Testis (tissue), 2 donors: Measurements from ENCODE around the gene SBNO2.

Experiments
- POLR2A ChIP-seq: fragments of 450-650 bp; IDR thresholded peaks from one replicate; pipeline ENCODE4 v1.6.1; 2017; ENCODE audit warnings: antibody characterized with exemption, mild to moderate bottlenecking, moderate library complexity
- TF ChIP-seq, protein P1 (sequence below), 3 experiments: fragments of 450-650 bp in 2 of 3; fragments of 200-600 bp in 1 of 3; sonication (generic) in 1 of 3; IDR thresholded peaks; one replicate each; pipeline ENCODE4 v1.5.1; 2016 to 2019; ENCODE audit warnings: antibody characterized with exemption in 3 of 3, mild to moderate bottlenecking in 2 of 3, moderate library complexity in 1 of 3

DNA sequence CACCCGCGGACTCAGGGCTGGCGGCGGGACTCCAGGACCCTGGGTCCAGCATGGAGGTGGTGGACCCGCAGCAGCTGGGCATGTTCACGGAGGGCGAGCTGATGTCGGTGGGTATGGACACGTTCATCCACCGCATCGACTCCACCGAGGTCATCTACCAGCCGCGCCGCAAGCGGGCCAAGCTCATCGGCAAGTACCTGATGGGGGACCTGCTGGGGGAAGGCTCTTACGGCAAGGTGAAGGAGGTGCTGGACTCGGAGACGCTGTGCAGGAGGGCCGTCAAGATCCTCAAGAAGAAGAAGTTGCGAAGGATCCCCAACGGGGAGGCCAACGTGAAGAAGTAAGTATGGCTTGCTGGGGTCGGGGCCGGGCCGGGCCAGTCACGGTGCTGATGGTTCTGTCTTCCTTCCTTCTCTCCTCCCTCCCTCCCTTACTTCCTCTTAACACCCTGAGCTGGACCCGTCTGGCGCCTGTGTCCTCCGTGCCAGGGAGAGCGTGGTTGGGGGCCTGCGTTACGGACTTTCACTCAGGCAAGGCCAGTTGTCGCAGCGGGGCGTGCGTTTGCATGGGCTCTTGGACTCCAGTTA lies 32.9 kb upstream of the SBNO2 start:
- TF ChIP-seq, protein P1, sequence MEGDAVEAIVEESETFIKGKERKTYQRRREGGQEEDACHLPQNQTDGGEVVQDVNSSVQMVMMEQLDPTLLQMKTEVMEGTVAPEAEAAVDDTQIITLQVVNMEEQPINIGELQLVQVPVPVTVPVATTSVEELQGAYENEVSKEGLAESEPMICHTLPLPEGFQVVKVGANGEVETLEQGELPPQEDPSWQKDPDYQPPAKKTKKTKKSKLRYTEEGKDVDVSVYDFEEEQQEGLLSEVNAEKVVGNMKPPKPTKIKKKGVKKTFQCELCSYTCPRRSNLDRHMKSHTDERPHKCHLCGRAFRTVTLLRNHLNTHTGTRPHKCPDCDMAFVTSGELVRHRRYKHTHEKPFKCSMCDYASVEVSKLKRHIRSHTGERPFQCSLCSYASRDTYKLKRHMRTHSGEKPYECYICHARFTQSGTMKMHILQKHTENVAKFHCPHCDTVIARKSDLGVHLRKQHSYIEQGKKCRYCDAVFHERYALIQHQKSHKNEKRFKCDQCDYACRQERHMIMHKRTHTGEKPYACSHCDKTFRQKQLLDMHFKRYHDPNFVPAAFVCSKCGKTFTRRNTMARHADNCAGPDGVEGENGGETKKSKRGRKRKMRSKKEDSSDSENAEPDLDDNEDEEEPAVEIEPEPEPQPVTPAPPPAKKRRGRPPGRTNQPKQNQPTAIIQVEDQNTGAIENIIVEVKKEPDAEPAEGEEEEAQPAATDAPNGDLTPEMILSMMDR (IDR thresholded peaks at IDR 0.05) = no peak
- no peak for TF ChIP-seq POLR2A
